Measurements from ENCODE around the gene IFRD2. TPM values are rescaled to one million over a fixed set of nuclear protein-coding genes. Genes with fewer than 3 reads are reported as not detected.

Gene IFRD2
- polyA plus RNA-seq, 1 experiment: 19.3 TPM

DNA sequence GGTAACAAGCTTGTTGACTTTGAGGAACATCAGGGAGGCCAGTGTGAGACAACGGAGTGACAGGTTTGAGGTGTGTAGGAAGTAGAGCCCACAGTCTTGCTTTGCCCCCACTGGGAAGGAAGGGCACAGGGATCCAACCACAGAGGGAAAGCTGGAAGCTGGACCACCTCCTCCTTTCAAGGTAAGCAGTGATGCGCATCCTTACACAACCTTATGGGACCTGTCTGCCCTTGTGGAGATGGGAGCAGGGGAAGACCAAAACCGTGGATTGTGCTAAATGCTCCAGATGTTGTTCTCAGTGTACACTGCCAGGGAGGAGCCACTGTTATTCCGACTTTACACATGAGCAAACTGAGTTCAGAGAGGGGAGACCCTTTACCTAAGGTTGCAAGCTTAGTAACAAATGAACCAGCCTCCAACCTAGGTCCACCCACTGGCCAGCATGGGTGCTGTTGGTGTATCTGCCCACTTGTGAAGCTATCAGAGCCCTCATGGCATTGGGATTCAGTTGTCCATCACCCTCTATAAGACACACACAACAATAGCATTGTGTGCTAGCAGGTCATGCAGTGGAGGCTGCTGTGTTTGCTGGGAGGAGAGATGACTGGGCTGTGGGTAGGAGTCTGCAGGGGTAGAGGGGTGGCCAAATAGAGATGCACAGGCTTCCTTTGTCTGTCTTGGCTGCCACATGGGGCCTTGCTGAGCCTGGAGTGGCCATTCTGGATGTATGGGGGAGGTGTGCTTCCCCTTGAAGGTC lies 13.9 kb downstream of the IFRD2 start:
- Histone ChIP-seq H3K4me3 (ENCODE audit: low read depth, low read length) (no peak overlapping the region), H3K27ac (ENCODE audit: low read depth, low read length) (no peak overlapping the region), H3K27me3 (ENCODE audit: control insufficient read depth, insufficient read depth, low read length) (peaks cover 19% of the 10 kb centered on the region), H3K9me3 (ENCODE audit: control insufficient read depth, insufficient read depth, low read length) (no peaks in the 10 kb centered on the region; the same call in 1 of the 2 replicates)
- DNase-seq (ENCODE audit: low read depth, low spot score): no peak
- TF ChIP-seq, protein P1, sequence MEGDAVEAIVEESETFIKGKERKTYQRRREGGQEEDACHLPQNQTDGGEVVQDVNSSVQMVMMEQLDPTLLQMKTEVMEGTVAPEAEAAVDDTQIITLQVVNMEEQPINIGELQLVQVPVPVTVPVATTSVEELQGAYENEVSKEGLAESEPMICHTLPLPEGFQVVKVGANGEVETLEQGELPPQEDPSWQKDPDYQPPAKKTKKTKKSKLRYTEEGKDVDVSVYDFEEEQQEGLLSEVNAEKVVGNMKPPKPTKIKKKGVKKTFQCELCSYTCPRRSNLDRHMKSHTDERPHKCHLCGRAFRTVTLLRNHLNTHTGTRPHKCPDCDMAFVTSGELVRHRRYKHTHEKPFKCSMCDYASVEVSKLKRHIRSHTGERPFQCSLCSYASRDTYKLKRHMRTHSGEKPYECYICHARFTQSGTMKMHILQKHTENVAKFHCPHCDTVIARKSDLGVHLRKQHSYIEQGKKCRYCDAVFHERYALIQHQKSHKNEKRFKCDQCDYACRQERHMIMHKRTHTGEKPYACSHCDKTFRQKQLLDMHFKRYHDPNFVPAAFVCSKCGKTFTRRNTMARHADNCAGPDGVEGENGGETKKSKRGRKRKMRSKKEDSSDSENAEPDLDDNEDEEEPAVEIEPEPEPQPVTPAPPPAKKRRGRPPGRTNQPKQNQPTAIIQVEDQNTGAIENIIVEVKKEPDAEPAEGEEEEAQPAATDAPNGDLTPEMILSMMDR (IDR thresholded peaks at IDR 0.05; ENCODE audit: low read depth, low read length): no peak
- CTCF ChIA-PET: interaction anchor here (0.6 to 2.2 kb wide), 3 partner anchors 18 to 86 kb away, joined by 3 to 9 read pairs (median 3); no protein-coding TSS in a partner anchor
- POLR2A ChIA-PET: no interaction called here

DNA sequence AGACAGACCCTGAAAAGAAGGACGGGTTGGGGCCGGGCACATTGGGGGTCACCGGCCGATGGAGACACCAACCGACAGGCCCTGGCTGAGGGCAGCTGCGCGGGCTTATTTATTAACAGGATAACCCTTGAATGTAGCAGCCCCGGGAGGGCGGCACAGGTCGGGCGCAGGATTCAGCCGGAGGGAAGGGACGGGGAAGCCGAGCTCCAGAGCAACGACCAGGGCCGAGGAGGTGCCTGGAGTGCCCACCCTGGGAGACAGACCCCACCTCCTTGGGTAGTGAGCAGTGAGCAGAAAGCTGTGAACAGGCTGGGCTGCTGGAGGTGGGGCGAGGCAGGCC lies 15.5 kb downstream of the IFRD2 start:
- Histone ChIP-seq H3K27me3 (ENCODE audit: control insufficient read depth, insufficient read depth, low read length) (peaks cover 19% of the 10 kb centered on the region), H3K9me3 (ENCODE audit: control insufficient read depth, insufficient read depth, low read length) (no peaks in the 10 kb centered on the region; the same call in 1 of the 2 replicates), H3K4me3 (ENCODE audit: low read depth, low read length) (no peak overlapping the region), H3K27ac (ENCODE audit: low read depth, low read length) (no peak overlapping the region)
- DNase-seq (ENCODE audit: low read depth, low spot score): no peak
- TF ChIP-seq, protein P1 (IDR thresholded peaks at IDR 0.05; ENCODE audit: low read depth, low read length): no peak
- ChIA-PET CTCF (no interaction called here), POLR2A (no interaction called here)

DNA sequence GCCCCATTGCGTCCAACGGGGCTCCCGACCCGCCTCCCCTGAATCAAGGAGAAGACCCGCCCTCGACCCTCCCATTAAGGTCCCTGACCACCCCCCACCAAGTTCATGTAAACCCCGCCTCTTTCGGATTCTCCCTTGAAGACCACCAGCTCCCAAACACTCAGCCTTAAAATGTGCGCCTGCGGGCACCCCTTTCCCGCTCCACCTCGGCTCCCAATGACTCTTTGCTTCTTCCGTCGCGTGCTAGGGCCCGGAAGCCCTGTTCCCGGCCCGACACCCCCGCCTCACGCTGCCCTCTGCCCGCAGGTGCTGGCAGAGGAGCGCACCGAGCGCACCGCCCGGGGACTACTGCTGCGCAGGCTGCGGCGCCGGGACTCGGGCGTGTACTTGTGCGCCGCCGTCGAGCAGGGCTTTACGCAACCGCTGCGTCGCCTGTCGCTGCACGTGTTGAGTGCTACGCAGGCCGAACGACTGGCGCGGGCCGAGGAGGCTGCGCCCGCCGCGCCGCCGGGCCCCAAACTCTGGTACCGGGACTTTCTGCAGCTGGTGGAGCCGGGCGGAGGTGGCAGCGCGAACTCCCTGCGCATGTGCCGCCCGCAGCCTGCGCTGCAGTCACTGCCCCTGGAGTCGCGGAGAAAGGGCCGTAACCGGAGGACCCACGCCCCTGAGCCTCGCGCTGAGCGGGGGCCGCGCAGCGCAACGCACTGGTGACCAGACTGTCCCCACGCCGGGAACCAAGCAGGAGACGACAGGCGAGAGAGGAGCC lies 16.1 kb downstream of the IFRD2 start:
- H3K4me3 ChIP-seq (ENCODE audit: low read depth, low read length): no peak overlapping the region
- DNase-seq (ENCODE audit: low read depth, low spot score): no peak
- TF ChIP-seq, protein P1 (IDR thresholded peaks at IDR 0.05; ENCODE audit: low read depth, low read length): no peak
- POLR2A ChIA-PET: no interaction called here
- peaks cover 19% of the 10 kb centered on the region for H3K27me3 ChIP-seq (ENCODE audit: control insufficient read depth, insufficient read depth, low read length)
- no peaks in the 10 kb centered on the region; the same call in 1 of the 2 replicates for H3K9me3 ChIP-seq (ENCODE audit: control insufficient read depth, insufficient read depth, low read length)
- CTCF ChIA-PET: no interaction called here
- H3K27ac ChIP-seq (ENCODE audit: low read depth, low read length): no peak overlapping the region

DNA sequence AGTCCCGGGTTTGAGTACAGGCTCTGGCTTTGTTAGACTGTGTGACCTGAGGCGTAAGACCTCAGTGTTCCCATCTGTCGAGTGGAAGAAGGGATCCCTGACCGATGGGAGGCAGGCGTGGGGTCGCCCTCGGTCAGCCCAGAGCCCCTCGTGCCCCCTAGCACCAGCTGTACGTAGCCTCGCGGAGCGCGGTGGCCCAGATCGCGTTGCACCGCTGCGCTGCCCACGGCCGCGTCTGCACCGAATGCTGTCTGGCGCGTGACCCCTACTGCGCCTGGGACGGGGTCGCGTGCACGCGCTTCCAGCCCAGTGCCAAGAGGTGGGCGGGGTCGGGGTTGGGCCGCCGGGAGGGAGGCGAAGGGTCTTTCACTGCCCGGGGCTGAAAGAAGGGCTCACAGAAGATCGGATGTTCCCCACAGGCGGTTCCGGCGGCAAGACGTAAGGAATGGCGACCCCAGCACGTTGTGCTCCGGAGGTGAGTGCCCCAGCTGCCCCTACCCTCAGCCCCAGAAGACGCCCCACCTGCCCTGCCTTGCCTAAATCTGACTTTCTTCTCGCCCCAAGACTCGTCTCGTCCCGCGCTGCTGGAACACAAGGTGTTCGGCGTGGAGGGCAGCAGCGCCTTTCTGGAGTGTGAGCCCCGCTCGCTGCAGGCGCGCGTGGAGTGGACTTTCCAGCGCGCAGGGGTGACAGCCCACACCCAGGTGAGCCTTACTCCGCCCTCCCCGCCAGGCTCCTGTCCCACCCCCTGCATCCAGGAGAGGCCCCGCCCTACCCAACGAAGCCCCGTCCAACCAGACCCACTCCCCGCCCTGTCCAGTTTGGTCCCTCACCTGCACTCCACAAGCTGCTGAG lies 16.9 kb downstream of the IFRD2 start:
- H3K4me3 ChIP-seq (ENCODE audit: low read depth, low read length): no peak overlapping the region
- no peak overlapping the region for H3K27ac ChIP-seq (ENCODE audit: low read depth, low read length)
- TF ChIP-seq, protein P1 (IDR thresholded peaks at IDR 0.05; ENCODE audit: low read depth, low read length): no peak
- H3K27me3 ChIP-seq (ENCODE audit: control insufficient read depth, insufficient read depth, low read length): peaks cover 19% of the 10 kb centered on the region
- ChIA-PET CTCF (interaction anchor here (0.6 to 1.4 kb wide), 12 partner anchors 13 to 222 kb away, joined by 3 to 7 read pairs (median 4); no protein-coding TSS in a partner anchor), POLR2A (no interaction called here)
- DNase-seq (ENCODE audit: low read depth, low spot score): no peak
- H3K9me3 ChIP-seq (ENCODE audit: control insufficient read depth, insufficient read depth, low read length): no peaks in the 10 kb centered on the region; the same call in 1 of the 2 replicates
